Nephron progenitor cell (in vitro differentiated cells): ENCODE results near the gene APOL1.

Source experiments
- DNase-seq: peaks from one replicate; pipeline ENCODE4 v3.0.0; 2021
- H3K27ac Mint-ChIP-seq: 2 replicates; pipeline ENCODE4 v1.8.0; 2021; ENCODE audit warnings: mild to moderate bottlenecking, moderate library complexity, mixed read lengths
- H3K27me3 Mint-ChIP-seq: 2 replicates; pipeline ENCODE4 v1.8.0; 2021; ENCODE audit warnings: mild to moderate bottlenecking, low read depth, mixed read lengths; ENCODE audit not compliant: poor library complexity
- H3K36me3 Mint-ChIP-seq: 2 replicates; pipeline ENCODE4 v1.8.0; 2021; ENCODE audit warnings: low read depth, mixed read lengths
- H3K4me1 Mint-ChIP-seq: 2 replicates; pipeline ENCODE4 v1.8.0; 2021; ENCODE audit warnings: mixed read lengths
- H3K4me3 Mint-ChIP-seq: 2 replicates; pipeline ENCODE4 v1.8.0; 2021; ENCODE audit warnings: mild to moderate bottlenecking, moderate library complexity, mixed read lengths
- H3K9me3 Mint-ChIP-seq: 2 replicates; pipeline ENCODE4 v1.8.0; 2021; ENCODE audit warnings: mild to moderate bottlenecking, moderate library complexity, mixed read lengths
- TF ChIP-seq, protein P1 (sequence below): fragments of 200-600 bp; sonication (generic); IDR thresholded peaks from 2 replicates; pipeline ENCODE4 v1.5.0; 2021; ENCODE audit warnings: antibody characterized with exemption

The APOL1 gene

DNA sequence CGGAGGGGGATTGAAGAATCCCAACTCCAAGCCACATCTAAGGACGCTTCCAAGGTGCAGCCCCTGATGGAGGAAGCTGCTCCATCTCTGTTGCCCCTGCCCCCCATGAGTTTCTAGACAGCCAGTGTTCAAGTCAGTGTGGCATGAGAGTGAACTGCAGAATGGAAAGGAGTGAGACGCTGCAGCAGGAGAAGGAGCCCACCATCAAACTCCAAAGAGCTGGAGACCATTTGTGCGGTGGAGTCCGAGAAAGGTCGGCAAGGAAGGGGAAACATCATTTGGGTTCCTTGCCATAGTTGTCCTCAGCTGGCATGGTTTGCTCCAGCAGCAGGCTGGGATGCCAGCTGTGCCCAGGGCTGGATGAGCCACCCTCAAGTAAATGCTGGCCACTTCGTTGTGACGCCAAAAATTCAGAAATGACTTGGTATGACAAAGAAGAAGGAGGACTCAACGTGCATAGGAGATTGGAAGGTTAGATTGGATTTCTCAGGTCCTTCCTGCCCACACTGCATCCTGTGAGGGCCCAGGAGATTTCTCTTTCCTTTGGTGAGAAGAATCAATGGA lies 30.0 kb upstream of the APOL1 start:
- Mint-ChIP-seq H3K27ac (no peak overlapping the region), H3K9me3 (peaks cover 7% of the 10 kb centered on the region), H3K36me3 (peaks cover 5% of the 10 kb centered on the region), H3K27me3 (peaks cover 19% of the 10 kb centered on the region), H3K4me1 (peaks cover 24% of the 10 kb centered on the region), H3K4me3 (no peak overlapping the region)
- TF ChIP-seq, protein P1, sequence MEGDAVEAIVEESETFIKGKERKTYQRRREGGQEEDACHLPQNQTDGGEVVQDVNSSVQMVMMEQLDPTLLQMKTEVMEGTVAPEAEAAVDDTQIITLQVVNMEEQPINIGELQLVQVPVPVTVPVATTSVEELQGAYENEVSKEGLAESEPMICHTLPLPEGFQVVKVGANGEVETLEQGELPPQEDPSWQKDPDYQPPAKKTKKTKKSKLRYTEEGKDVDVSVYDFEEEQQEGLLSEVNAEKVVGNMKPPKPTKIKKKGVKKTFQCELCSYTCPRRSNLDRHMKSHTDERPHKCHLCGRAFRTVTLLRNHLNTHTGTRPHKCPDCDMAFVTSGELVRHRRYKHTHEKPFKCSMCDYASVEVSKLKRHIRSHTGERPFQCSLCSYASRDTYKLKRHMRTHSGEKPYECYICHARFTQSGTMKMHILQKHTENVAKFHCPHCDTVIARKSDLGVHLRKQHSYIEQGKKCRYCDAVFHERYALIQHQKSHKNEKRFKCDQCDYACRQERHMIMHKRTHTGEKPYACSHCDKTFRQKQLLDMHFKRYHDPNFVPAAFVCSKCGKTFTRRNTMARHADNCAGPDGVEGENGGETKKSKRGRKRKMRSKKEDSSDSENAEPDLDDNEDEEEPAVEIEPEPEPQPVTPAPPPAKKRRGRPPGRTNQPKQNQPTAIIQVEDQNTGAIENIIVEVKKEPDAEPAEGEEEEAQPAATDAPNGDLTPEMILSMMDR, result no peak
- no peak for DNase-seq

DNA sequence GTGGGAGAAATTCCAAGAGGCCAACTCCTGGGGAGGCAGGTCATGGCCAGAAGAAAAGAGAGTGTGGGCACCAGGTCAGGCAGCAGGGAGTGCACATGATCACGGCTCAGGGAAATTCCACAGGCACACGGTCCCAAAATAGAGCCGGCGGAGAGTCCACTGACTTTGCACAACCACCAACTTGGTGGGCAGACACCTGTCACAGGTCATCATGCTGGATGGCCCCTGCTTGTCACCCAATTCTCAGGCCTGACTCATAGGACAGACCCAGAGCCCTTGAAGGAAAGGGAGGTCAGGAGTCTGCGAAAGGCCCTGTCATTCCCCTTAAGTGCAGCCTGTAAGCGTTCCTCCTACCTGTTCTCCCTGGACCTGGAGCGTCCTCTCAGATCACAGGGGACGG lies 29.4 kb upstream of the APOL1 start:
- Mint-ChIP-seq H3K4me3 (no peak overlapping the region), H3K36me3 (peaks cover 5% of the 10 kb centered on the region), H3K27ac (no peak overlapping the region), H3K9me3 (peaks cover 6% of the 10 kb centered on the region), H3K4me1 (peaks cover 24% of the 10 kb centered on the region), H3K27me3 (peaks cover 17% of the 10 kb centered on the region)
- TF ChIP-seq, protein P1, result no peak
- DNase-seq, result no peak

DNA sequence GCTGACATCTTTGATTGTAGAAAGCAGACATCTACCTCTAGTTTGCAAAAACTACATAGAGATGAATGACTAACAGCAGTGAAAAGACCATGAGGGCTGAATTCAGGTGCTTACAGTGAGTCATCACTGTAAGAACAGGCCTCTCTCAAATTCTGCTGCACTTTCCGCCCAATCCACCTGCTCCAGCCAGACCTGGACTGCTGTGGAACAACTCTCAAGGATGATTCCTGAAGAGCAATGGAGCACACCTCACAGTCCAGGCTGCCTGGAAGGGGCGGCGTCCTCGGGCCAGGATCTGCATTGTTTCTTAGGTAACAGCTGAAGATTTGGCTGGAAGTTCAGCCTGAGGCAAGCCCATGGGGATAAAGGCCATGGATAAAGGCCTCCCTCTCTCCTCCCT lies 28.7 kb upstream of the APOL1 start:
- no peaks in the 10 kb centered on the region for H3K9me3 Mint-ChIP-seq
- peaks cover 26% of the 10 kb centered on the region for H3K4me1 Mint-ChIP-seq
- peaks cover 14% of the 10 kb centered on the region for H3K27me3 Mint-ChIP-seq
- no peak overlapping the region for H3K27ac Mint-ChIP-seq
- no peak overlapping the region for H3K4me3 Mint-ChIP-seq
- DNase-seq, result no peak
- TF ChIP-seq, protein P1, result no peak
- H3K36me3 Mint-ChIP-seq, result peaks cover 5% of the 10 kb centered on the region

DNA sequence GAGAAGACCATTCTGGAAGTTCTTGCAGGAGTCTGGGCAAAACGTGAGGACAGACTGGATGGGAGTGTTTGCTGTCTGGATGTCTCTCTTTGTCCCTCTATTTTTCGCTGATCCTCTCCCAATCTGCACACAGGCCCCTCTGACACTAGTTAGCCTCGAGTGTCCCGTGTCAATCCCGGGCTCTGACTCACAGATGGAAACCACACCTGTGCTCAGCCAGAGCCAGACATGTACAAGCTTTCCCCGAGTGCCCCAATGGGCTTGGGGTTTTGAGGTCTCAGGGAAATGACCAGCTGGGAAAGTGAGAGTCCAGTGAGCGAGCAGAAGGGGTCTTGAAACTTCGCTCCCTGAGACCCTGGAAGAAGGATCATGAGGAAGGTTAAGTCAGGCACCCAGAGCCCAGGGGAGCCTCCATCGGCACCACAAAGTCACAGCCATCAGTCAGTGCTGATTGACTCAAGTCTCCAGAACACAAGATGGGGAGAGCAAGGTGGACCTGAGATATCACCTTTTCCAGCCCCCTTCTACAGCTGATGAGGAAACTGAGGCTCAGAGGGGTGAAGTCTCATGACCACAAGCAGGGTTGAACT lies 27.5 kb upstream of the APOL1 start:
- H3K9me3 Mint-ChIP-seq, result no peaks in the 10 kb centered on the region
- H3K4me3 Mint-ChIP-seq, result no peak overlapping the region
- H3K4me1 Mint-ChIP-seq, result peaks cover 25% of the 10 kb centered on the region
- H3K36me3 Mint-ChIP-seq, result peaks cover 5% of the 10 kb centered on the region
- no peak for DNase-seq
- no peak overlapping the region for H3K27ac Mint-ChIP-seq
- peaks cover 14% of the 10 kb centered on the region for H3K27me3 Mint-ChIP-seq
- TF ChIP-seq, protein P1, result no peak

DNA sequence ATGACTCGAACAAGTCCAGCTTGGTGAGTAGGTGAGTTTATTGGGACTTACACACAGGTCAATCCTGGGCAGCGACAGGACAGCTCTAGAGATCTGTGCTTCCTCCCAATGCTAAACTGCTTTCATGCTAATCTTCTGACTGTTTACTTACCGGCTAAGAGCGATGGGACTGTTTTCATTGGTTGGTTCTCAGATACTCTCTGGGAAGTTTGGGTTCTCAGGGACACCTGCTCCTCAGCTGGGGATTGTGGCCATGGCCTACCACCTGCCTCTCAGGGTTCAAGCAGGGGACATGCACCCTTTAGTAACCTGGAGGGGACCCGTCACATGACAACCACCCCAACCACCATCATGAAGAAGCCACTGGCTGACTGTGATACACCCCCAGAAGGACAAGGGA lies 26.7 kb upstream of the APOL1 start:
- no peak overlapping the region for H3K27ac Mint-ChIP-seq
- H3K36me3 Mint-ChIP-seq, result peaks cover 5% of the 10 kb centered on the region
- TF ChIP-seq, protein P1, result no peak
- no peak overlapping the region for H3K4me3 Mint-ChIP-seq
- DNase-seq, result no peak
- peaks cover 14% of the 10 kb centered on the region for H3K27me3 Mint-ChIP-seq
- H3K4me1 Mint-ChIP-seq, result peaks cover 18% of the 10 kb centered on the region
- H3K9me3 Mint-ChIP-seq, result no peaks in the 10 kb centered on the region

DNA sequence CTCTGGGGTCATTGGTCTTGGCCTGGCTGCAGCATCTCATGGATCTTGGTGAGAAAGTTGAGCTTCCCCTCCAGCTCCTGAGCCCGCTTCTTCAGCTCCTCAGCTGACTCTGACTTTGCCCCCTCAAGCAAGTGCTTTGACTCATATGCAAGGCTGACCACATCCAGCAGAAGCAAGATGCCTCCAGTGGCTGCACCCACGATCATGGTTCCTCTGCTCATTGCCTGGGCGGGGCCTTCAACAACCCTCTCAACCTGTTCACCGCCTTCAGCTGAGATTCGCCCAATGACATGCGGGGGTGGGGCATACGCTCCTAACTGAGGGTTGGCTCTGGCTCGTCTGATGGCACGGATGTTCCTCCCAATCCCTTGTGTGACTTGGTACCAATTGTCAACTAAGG lies 25.5 kb upstream of the APOL1 start:
- Mint-ChIP-seq H3K36me3 (peaks cover 9% of the 10 kb centered on the region), H3K9me3 (no peaks in the 10 kb centered on the region), H3K27me3 (peaks cover 14% of the 10 kb centered on the region), H3K27ac (no peak overlapping the region), H3K4me3 (no peak overlapping the region), H3K4me1 (peaks cover 7% of the 10 kb centered on the region)
- TF ChIP-seq, protein P1, result no peak
- DNase-seq, result no peak
